ENCODE data around the gene LSP1.

LSP1 gene

DNA sequence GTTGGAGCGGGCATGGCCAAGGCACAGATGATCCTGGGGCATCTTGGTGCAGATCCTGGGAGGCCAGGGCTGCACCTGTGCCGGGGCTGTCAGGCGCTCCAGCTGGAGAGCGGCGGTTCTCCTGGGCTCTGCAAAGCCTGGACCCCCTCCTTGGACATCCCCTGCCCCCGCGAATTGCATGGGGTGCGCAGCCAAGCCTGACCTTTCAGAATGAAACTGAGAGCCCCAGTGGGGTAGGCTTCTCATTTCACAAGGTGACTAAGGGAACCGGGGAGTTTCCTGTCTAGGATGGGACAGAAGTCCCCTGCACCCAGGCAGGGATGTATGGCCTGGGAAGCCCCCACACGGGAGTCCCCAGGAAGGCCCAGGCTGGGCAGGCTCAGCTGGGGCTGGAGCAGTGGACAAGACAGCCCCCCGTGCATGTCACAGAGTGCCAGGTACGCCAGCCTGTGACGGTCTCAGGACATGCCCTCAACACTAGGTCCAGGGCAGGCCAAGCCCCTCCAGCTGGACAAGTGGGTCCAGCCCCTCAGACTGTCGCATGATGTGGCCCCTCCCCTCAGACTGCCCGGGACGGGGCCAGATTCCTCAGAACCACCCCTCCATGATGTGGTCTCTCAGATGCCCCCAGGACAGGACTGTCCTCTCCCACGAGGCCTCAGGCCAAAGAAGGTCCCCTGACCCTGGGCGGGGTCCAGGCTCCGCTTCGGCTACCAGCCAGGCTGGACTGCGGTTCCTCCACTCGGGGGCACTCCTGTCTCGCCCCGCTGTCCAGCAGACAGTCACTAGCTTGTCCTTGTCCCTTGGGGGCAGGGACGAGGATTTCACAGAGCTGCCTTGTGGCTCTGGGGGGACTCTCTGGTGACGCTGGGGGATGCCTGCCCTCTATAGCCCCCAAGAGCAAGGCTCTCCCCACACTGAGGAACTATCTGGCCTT is 2.3 kb downstream of the LSP1 start:
- Histone ChIP-seq H3K36me3 (no peaks in the 10 kb centered on the region), H3K4me3 (ENCODE audit: low read depth, low read length) (no peak overlapping the region), H3K9me3 (ENCODE audit: severe bottlenecking) (no peaks in the 10 kb centered on the region), H3K27me3 (ENCODE audit: insufficient read depth, low read depth, severe bottlenecking) (peaks cover 97% of the 10 kb centered on the region), H3K27ac (no peak overlapping the region)
- DNase-seq, result no peak
- TF ChIP-seq, protein P1, sequence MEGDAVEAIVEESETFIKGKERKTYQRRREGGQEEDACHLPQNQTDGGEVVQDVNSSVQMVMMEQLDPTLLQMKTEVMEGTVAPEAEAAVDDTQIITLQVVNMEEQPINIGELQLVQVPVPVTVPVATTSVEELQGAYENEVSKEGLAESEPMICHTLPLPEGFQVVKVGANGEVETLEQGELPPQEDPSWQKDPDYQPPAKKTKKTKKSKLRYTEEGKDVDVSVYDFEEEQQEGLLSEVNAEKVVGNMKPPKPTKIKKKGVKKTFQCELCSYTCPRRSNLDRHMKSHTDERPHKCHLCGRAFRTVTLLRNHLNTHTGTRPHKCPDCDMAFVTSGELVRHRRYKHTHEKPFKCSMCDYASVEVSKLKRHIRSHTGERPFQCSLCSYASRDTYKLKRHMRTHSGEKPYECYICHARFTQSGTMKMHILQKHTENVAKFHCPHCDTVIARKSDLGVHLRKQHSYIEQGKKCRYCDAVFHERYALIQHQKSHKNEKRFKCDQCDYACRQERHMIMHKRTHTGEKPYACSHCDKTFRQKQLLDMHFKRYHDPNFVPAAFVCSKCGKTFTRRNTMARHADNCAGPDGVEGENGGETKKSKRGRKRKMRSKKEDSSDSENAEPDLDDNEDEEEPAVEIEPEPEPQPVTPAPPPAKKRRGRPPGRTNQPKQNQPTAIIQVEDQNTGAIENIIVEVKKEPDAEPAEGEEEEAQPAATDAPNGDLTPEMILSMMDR (IDR thresholded peaks at IDR 0.05; ENCODE audit: low read depth, low read length), result 0 out of 2 replicates have a peak, but pooled peaks have one; percentile 4

DNA sequence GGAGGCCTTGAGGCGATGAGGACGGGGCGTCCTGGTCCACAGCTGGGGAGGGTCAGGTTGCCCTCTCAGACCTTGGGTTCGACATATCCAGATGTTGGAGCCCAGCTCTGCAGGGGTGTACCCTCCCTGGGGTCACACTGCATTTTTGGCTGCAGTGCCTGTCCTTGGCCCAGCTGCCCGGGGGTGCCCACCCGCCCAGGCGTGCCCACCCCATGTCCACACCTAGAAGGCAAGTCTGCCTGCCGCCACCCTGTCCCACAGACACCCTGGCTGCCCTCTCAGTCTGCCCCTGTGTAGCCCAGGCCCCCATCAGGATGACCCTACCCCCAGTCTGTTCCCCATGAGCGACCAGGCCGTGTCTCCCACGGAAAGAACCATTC is 3.0 kb downstream of the LSP1 start:
- Histone ChIP-seq H3K9me3 (ENCODE audit: severe bottlenecking) (no peaks in the 10 kb centered on the region), H3K27ac (no peak overlapping the region), H3K4me3 (ENCODE audit: low read depth, low read length) (no peak overlapping the region), H3K36me3 (no peaks in the 10 kb centered on the region), H3K27me3 (ENCODE audit: insufficient read depth, low read depth, severe bottlenecking) (peaks cover 95% of the 10 kb centered on the region)
- TF ChIP-seq, protein P1 (IDR thresholded peaks at IDR 0.05; ENCODE audit: low read depth, low read length), result no peak
- DNase-seq, result no peak

DNA sequence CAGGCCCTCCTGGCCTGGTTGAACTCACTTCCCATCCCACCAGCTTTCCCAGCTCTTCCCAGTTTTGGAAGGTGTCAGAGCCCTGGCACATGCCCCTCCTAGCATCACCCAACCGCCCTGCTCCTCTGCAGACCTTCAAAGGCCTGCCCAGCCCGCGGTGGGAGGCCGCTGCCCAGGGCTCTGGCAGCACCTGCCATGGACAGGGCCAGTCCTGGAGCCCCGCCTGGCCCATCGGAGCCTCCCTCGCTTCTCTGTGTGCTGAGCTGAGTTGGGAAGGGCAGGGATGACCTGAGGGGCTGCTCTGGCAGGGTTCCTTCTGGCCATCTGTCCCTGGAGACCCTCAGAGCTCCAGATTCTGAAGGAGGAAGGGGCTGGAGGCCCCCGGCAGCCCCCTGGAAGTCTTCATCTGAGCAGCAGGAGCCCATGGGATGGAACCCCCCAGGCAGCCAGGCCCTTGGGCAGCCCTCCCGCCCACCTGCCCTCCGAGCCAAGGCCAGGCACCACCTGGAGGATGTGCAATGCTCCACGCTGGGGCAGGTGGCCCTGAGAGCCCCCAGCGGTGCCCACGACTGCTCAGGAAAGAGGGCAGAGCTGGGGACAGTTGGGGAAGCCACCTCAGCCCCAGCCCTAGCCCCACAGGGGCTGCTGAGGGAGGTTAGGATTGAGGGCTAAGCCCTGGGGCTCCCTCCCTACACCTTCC is 3.6 kb downstream of the LSP1 start:
- Histone ChIP-seq H3K9me3 (ENCODE audit: severe bottlenecking) (no peaks in the 10 kb centered on the region), H3K36me3 (no peaks in the 10 kb centered on the region), H3K27me3 (ENCODE audit: insufficient read depth, low read depth, severe bottlenecking) (peaks cover 95% of the 10 kb centered on the region), H3K4me3 (ENCODE audit: low read depth, low read length) (no peak overlapping the region), H3K27ac (no peak overlapping the region)
- TF ChIP-seq, protein P1 (IDR thresholded peaks at IDR 0.05; ENCODE audit: low read depth, low read length), result no peak
- DNase-seq, result no peak

DNA sequence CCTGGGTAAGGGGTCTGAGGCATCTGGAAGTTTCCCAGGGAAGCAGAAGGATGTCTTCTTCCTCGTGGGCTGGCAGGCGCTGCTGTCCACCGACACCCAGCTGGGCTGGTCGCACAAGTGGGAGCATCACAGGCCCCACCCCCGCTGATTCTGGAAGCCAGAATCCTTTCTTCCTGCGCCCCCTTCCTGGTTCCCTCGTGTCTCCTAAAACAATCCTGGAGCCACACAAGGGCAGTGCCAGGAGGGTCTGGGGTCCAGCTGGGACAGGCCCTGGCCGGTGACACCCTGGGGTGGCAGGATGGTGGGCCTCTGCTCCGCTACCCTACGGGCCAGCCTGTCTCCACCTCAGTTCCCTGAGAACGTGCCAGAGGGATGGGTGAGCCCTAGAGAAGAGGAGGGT is 4.2 kb downstream of the LSP1 start:
- Histone ChIP-seq H3K36me3 (no peaks in the 10 kb centered on the region), H3K9me3 (ENCODE audit: severe bottlenecking) (no peaks in the 10 kb centered on the region), H3K27ac (no peak overlapping the region), H3K4me3 (ENCODE audit: low read depth, low read length) (no peak overlapping the region), H3K27me3 (ENCODE audit: insufficient read depth, low read depth, severe bottlenecking) (peaks cover 91% of the 10 kb centered on the region)
- TF ChIP-seq, protein P1 (IDR thresholded peaks at IDR 0.05; ENCODE audit: low read depth, low read length), result no peak
- DNase-seq, result no peak

DNA sequence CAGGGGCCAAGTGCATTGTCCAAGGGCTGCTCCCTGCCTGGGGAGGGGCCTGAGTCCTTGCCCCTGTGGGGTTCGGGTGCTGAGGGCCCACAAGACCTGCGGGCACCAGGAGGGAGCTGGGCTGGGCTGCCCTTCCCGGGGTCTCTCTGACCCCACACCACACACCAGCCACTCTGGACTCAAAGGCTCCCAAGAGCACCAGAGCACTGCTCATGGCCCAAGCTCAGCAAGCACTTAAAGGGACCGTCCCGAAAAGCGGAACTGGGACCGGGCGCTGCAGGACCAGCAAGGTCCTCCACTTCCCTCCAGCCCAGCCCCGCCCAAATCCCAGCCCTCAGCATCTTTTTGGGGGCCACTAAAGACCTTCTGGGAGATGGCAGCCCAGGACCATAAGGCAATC is 5.3 kb downstream of the LSP1 start:
- no peaks in the 10 kb centered on the region for H3K9me3 ChIP-seq (ENCODE audit: severe bottlenecking)
- no peak overlapping the region for H3K27ac ChIP-seq
- no peak for DNase-seq
- no peak overlapping the region for H3K4me3 ChIP-seq (ENCODE audit: low read depth, low read length)
- no peaks in the 10 kb centered on the region for H3K36me3 ChIP-seq
- peaks cover 91% of the 10 kb centered on the region for H3K27me3 ChIP-seq (ENCODE audit: insufficient read depth, low read depth, severe bottlenecking)
- TF ChIP-seq, protein P1 (IDR thresholded peaks at IDR 0.05; ENCODE audit: low read depth, low read length), result no peak
